GM18520 (cell line): ENCODE data around the gene SDCCAG8.
A peak's percentile ranks its signal among the peaks of the same experiment; 100 is the strongest.

Experiments used
- ATAC-seq: cut with Tn5 transposase; IDR thresholded peaks from one replicate; pipeline ENCODE4 v1.9.1; 2021; ENCODE audit not compliant: unreplicated experiment

The SDCCAG8 gene

GRCh38 chr1:243415663-243416408 is 160.0 kb downstream of the SDCCAG8 start:
- no peak for ATAC-seq

GRCh38 chr1:243416495-243416894 is 160.7 kb downstream of the SDCCAG8 start:
- peak; percentile 66 for ATAC-seq

- no peak for ATAC-seq
Observed at GRCh38 chr1:243420016-243420945, 164.4 kb downstream of the SDCCAG8 start.

GRCh38 chr1:243420946-243421685 is 165.3 kb downstream of the SDCCAG8 start:
- ATAC-seq, result no peak

GRCh38 chr1:243421784-243422183 is 165.9 kb downstream of the SDCCAG8 start:
- peak; percentile 66 for ATAC-seq

GRCh38 chr1:243422362-243422761 is 166.5 kb downstream of the SDCCAG8 start:
- no peak for ATAC-seq

- ATAC-seq, result no peak
Observed at GRCh38 chr1:243428084-243428483, 172.2 kb downstream of the SDCCAG8 start.

- ATAC-seq, result no peak
Observed at GRCh38 chr1:243428617-243429342, 172.9 kb downstream of the SDCCAG8 start.

GRCh38 chr1:243431591-243431990 is 175.8 kb downstream of the SDCCAG8 start:
- ATAC-seq, result no peak

GRCh38 chr1:243432136-243432535 is 176.3 kb downstream of the SDCCAG8 start:
- no peak for ATAC-seq

GRCh38 chr1:243433737-243434370 is 178.0 kb downstream of the SDCCAG8 start:
- no peak for ATAC-seq

- ATAC-seq, result no peak
Observed at GRCh38 chr1:243434594-243434993, 178.8 kb downstream of the SDCCAG8 start.

GRCh38 chr1:243435836-243436235 is 180.0 kb downstream of the SDCCAG8 start:
- ATAC-seq, result no peak

- ATAC-seq, result no peak
Observed at GRCh38 chr1:243438146-243438545, 182.3 kb downstream of the SDCCAG8 start.

- no peak for ATAC-seq
Observed at GRCh38 chr1:243438815-243439214, 183.0 kb downstream of the SDCCAG8 start.

- no peak for ATAC-seq
Observed at GRCh38 chr1:243440406-243440805, 184.6 kb downstream of the SDCCAG8 start.

GRCh38 chr1:243441601-243442000 is 185.8 kb downstream of the SDCCAG8 start:
- ATAC-seq, result no peak

- no peak for ATAC-seq
Observed at GRCh38 chr1:243443557-243443956, 187.7 kb downstream of the SDCCAG8 start.

GRCh38 chr1:243447347-243447746 is 191.5 kb downstream of the SDCCAG8 start:
- no peak for ATAC-seq

GRCh38 chr1:243447844-243448243 is 192.0 kb downstream of the SDCCAG8 start:
- no peak for ATAC-seq
